NCI-H2171 (cell line): ENCODE data around the gene SLC50A1.

Experiments
- DNase-seq: peaks from one replicate; lab custom pipeline; 2025; lab: John Stamatoyannopoulos, UW

Gene SLC50A1

GRCh38 chr1:155135415-155136028 is at the start of gene SLC50A1:
TSS of gene SLC50A1 (plus strand) at chr1:155135852. CDS start at chr1:155135912, 60 bp downstream.
- DNase-seq, result peak; percentile 93

- DNase-seq, result no peak
These were observed 49.4 kb upstream of the SLC50A1 start for GRCh38 chr1:155086128-155086741.

- no peak for DNase-seq
These were observed 48.7 kb upstream of the SLC50A1 start for GRCh38 chr1:155086856-155087535.

- DNase-seq, result peak; percentile 58
These were observed 44.3 kb upstream of the SLC50A1 start for GRCh38 chr1:155091071-155092051.

GRCh38 chr1:155092131-155092530 is 43.5 kb upstream of the SLC50A1 start:
- no peak for DNase-seq

GRCh38 chr1:155092641-155093040 is 43.0 kb upstream of the SLC50A1 start:
- no peak for DNase-seq

- peak; percentile 62 for DNase-seq
These were observed 41.6 kb upstream of the SLC50A1 start for GRCh38 chr1:155093911-155094621.

- no peak for DNase-seq
These were observed 41.1 kb upstream of the SLC50A1 start for GRCh38 chr1:155094622-155094948.

GRCh38 chr1:155099331-155099730 is 36.3 kb upstream of the SLC50A1 start:
- no peak for DNase-seq

- no peak for DNase-seq
These were observed 32.3 kb upstream of the SLC50A1 start for GRCh38 chr1:155103325-155103724.

- no peak for DNase-seq
These were observed 30.8 kb upstream of the SLC50A1 start for GRCh38 chr1:155104605-155105534.

- no peak for DNase-seq
These were observed 30.0 kb upstream of the SLC50A1 start for GRCh38 chr1:155105604-155106011.

GRCh38 chr1:155106862-155107261 is 28.8 kb upstream of the SLC50A1 start:
- DNase-seq, result no peak

- DNase-seq, result no peak
These were observed 28.1 kb upstream of the SLC50A1 start for GRCh38 chr1:155107309-155108264.

- no peak for DNase-seq
These were observed 27.4 kb upstream of the SLC50A1 start for GRCh38 chr1:155108296-155108695.

- no peak for DNase-seq
These were observed 25.3 kb upstream of the SLC50A1 start for GRCh38 chr1:155110381-155110780.

GRCh38 chr1:155110826-155111225 is 24.8 kb upstream of the SLC50A1 start:
- no peak for DNase-seq

GRCh38 chr1:155113450-155113980 is 22.1 kb upstream of the SLC50A1 start:
- DNase-seq, result peak; percentile 58
